GM18909 (cell line): Measurements from ENCODE around the gene GRM4.

Source experiments
- ATAC-seq: cut with Tn5 transposase; IDR thresholded peaks from one replicate; pipeline ENCODE4 v1.9.1; 2021; ENCODE audit warnings: mild to moderate bottlenecking; ENCODE audit not compliant: unreplicated experiment, poor library complexity

The GRM4 gene

GRCh38 chr6:34143884-34144580 lies 1.9 kb downstream of the GRM4 start:
- ATAC-seq, result no peak

GRCh38 chr6:34143196-34143883 lies 2.5 kb downstream of the GRM4 start:
- no peak for ATAC-seq

- ATAC-seq, result no peak
These were observed 3.6 kb downstream of the GRM4 start for GRCh38 chr6:34142061-34142998.

GRCh38 chr6:34140075-34140474 lies 5.8 kb downstream of the GRM4 start:
- ATAC-seq, result no peak

- ATAC-seq, result no peak
These were observed 6.9 kb downstream of the GRM4 start for GRCh38 chr6:34138914-34139510.

- no peak for ATAC-seq
These were observed 7.7 kb downstream of the GRM4 start for GRCh38 chr6:34138191-34138590.

GRCh38 chr6:34135541-34135940 lies 10.3 kb downstream of the GRM4 start:
- no peak for ATAC-seq

GRCh38 chr6:34132486-34133185 lies 13.3 kb downstream of the GRM4 start:
- no peak for ATAC-seq

GRCh38 chr6:34131326-34132290 lies 14.3 kb downstream of the GRM4 start:
- ATAC-seq, result no peak

GRCh38 chr6:34130862-34131261 lies 15.0 kb downstream of the GRM4 start:
- ATAC-seq, result no peak

GRCh38 chr6:34129753-34130152 lies 16.1 kb downstream of the GRM4 start:
- no peak for ATAC-seq

GRCh38 chr6:34128045-34128444 lies 17.8 kb downstream of the GRM4 start:
- ATAC-seq, result no peak

- ATAC-seq, result no peak
These were observed 19.5 kb downstream of the GRM4 start for GRCh38 chr6:34126419-34126818.

- no peak for ATAC-seq
These were observed 19.9 kb downstream of the GRM4 start for GRCh38 chr6:34125939-34126338.

- ATAC-seq, result no peak
These were observed 24.8 kb downstream of the GRM4 start for GRCh38 chr6:34120953-34121675.

GRCh38 chr6:34115915-34116314 lies 30.0 kb downstream of the GRM4 start:
- no peak for ATAC-seq

GRCh38 chr6:34115403-34115795 lies 30.5 kb downstream of the GRM4 start:
- no peak for ATAC-seq

- no peak for ATAC-seq
These were observed 31.0 kb downstream of the GRM4 start for GRCh38 chr6:34114695-34115402.
